Activated CD8-positive, alpha-beta T cell treated with anti-CD3 and anti-CD28 coated beads, Interleukin-2, amount 10 ng/mL, durations not matched to agents 7 days and 5 days (primary cell): ENCODE results near the gene TMEM168. TPM values are rescaled to one million over a fixed set of nuclear protein-coding genes. Genes with fewer than 3 reads are reported as not detected.

Experiments
- ATAC-seq: fragments of 150-1000 bp; cut with Tn5 transposase; one replicate; pipeline ENCODE4 v1.10.0; 2021; ENCODE audit warnings: moderate library complexity
- CTCF ChIA-PET: fragments of 350-600 bp; sonication (Branson Sonifier 250); formaldehyde crosslinking; loops from one replicate; lab custom pipeline; 2021; ENCODE audit warnings: antibody characterized with exemption; lab: Charles Lee
- POLR2A ChIA-PET: fragments of 350-600 bp; sonication (Branson Sonifier 250); formaldehyde crosslinking; loops from one replicate; lab custom pipeline; 2021; ENCODE audit warnings: antibody characterized with exemption; lab: Charles Lee
- DNase-seq: peaks from one replicate; pipeline ENCODE4 v3.0.0-alpha.2; 2020
- H3K27ac Mint-ChIP-seq: one replicate; pipeline ENCODE4 v1.8.0; 2021; ENCODE audit warnings: mild to moderate bottlenecking, mixed read lengths
- H3K27me3 Mint-ChIP-seq: one replicate; pipeline ENCODE4 v1.8.0; 2021; ENCODE audit warnings: low read depth, mixed read lengths
- H3K36me3 Mint-ChIP-seq: one replicate; pipeline ENCODE4 v1.8.0; 2021; ENCODE audit warnings: low read depth, mixed read lengths
- H3K4me1 Mint-ChIP-seq: one replicate; pipeline ENCODE4 v1.8.0; 2021; ENCODE audit warnings: low read depth, mixed read lengths
- H3K4me3 Mint-ChIP-seq: one replicate; pipeline ENCODE4 v1.8.0; 2021; ENCODE audit warnings: mild to moderate bottlenecking, mixed read lengths
- H3K9me3 Mint-ChIP-seq: one replicate; pipeline ENCODE4 v1.8.0; 2022; ENCODE audit warnings: mixed read lengths; ENCODE audit not compliant: insufficient read depth
- total RNA-seq, 2 experiments: library from RNA; stranded (reverse); gene quantifications; one replicate each; pipeline ENCODE4 v1.2.3, GENCODE V29; 2021

Gene TMEM168
- total RNA-seq, 2 experiments from 2014 or later = 11.7 to 13.3 TPM

DNA sequence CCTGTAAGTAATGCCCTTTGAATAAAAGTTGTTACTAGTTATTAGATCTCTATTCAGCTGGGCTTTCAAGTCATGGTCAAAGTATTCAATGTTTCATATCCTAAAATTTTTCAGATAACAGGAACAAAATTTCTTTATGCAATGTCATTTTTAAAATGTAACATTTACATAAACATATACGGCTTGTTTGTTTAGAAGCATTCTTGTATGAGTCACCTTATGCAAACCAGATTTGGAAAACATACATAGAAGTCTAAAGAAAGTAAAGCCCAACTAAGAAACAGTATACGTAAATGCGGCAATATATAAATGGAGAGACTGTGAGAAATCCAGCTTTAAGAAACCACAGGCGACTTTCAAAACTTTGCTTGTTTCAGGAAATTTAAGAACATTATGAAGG, 10.5 kb downstream of the TMEM168 start:
- no peak overlapping the region for H3K4me3 Mint-ChIP-seq
- DNase-seq = no peak
- peaks cover 36% of the 10 kb centered on the region for H3K36me3 Mint-ChIP-seq
- H3K4me1 Mint-ChIP-seq = peaks cover 5% of the 10 kb centered on the region
- no peak overlapping the region for H3K27ac Mint-ChIP-seq
- ATAC-seq = no peak
- no peaks in the 10 kb centered on the region for H3K27me3 Mint-ChIP-seq
- no peaks in the 10 kb centered on the region for H3K9me3 Mint-ChIP-seq
- CTCF ChIA-PET = no interaction called here
- POLR2A ChIA-PET = no interaction called here

DNA sequence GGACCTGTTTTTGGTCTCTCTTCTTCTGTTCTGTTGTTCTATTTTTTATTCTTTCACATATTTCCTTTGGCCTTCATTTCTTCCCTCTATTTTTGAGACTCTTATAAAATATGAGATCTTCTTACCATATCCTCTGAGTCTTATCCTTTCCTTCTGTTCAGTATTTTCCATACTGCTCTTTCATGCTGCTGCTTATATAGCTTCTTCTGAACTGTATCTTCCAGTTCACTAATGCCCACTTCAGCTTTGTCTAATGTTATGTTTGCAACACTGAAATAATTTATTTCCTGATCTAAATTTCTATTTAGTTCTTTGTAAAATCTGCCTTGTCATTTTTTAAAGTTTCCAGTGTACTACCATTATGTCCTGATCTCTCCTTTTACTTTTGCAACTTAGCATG, 12.8 kb downstream of the TMEM168 start:
- Mint-ChIP-seq H3K4me1 (peaks cover 5% of the 10 kb centered on the region), H3K36me3 (peaks cover 19% of the 10 kb centered on the region), H3K27me3 (no peaks in the 10 kb centered on the region), H3K27ac (no peak overlapping the region), H3K4me3 (no peak overlapping the region), H3K9me3 (no peaks in the 10 kb centered on the region)
- ATAC-seq (no peak), DNase-seq (no peak)
- ChIA-PET CTCF (no interaction called here), POLR2A (no interaction called here)

- Mint-ChIP-seq H3K4me1 (peaks cover 2% of the 10 kb centered on the region), H3K27me3 (no peaks in the 10 kb centered on the region), H3K27ac (no peak overlapping the region), H3K9me3 (no peaks in the 10 kb centered on the region), H3K4me3 (no peak overlapping the region), H3K36me3 (peaks cover 4% of the 10 kb centered on the region)
- DNase-seq (no peak), ATAC-seq (no peak)
- POLR2A ChIA-PET = no interaction called here
- CTCF ChIA-PET = no interaction called here
Observed at GRCh38 chr7:112771166-112771565, 19.0 kb downstream of the TMEM168 start.

DNA sequence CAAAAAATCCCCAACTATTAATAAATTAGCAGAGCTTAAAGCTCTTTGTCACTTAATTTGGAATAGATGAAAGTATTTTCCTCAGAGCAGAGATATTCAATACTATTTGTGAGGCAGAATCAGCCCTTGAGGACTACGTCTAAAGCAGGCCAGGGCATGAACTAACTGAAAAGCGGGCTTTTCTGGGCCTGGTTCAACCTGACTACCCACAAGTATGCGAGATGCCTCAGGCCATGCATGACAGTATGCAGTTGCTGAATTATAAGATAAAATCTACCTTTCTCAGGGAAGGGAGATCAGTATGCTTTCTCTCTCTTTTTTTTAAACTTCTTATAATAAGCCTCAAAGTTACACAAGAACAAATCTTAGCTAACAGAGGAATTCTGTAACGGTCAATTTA, 20.1 kb downstream of the TMEM168 start:
- Mint-ChIP-seq H3K4me3 (no peak overlapping the region), H3K27ac (no peak overlapping the region), H3K4me1 (peaks cover 4% of the 10 kb centered on the region), H3K27me3 (no peaks in the 10 kb centered on the region), H3K9me3 (no peaks in the 10 kb centered on the region), H3K36me3 (peaks cover 4% of the 10 kb centered on the region)
- DNase-seq (no peak), ATAC-seq (no peak)
- POLR2A ChIA-PET = no interaction called here
- CTCF ChIA-PET = no interaction called here

- DNase-seq (no peak), ATAC-seq (no peak)
- Mint-ChIP-seq H3K27me3 (no peaks in the 10 kb centered on the region), H3K36me3 (peaks cover 4% of the 10 kb centered on the region), H3K27ac (no peak overlapping the region), H3K9me3 (no peaks in the 10 kb centered on the region), H3K4me1 (peaks cover 13% of the 10 kb centered on the region), H3K4me3 (no peak overlapping the region)
- CTCF ChIA-PET = no interaction called here
- POLR2A ChIA-PET = interaction anchor here (0.7 kb wide), 2 partner anchors 13 to 24 kb away, joined by 3 read pairs; no protein-coding TSS in a partner anchor
Observed at GRCh38 chr7:112765105-112765504, 25.1 kb downstream of the TMEM168 start.

GRCh38 chr7:112763996-112764395, 26.2 kb downstream of the TMEM168 start:
- peaks cover 4% of the 10 kb centered on the region for H3K36me3 Mint-ChIP-seq
- H3K27me3 Mint-ChIP-seq = no peaks in the 10 kb centered on the region
- ATAC-seq (no peak), DNase-seq (no peak)
- no peak overlapping the region for H3K4me3 Mint-ChIP-seq
- H3K4me1 Mint-ChIP-seq = peaks cover 13% of the 10 kb centered on the region
- ChIA-PET POLR2A (no interaction called here), CTCF (interaction anchor here (0.6 kb wide), 1 partner anchor 9 kb away, joined by 3 read pairs; no protein-coding TSS in a partner anchor)
- H3K27ac Mint-ChIP-seq = no peak overlapping the region
- no peaks in the 10 kb centered on the region for H3K9me3 Mint-ChIP-seq

DNA sequence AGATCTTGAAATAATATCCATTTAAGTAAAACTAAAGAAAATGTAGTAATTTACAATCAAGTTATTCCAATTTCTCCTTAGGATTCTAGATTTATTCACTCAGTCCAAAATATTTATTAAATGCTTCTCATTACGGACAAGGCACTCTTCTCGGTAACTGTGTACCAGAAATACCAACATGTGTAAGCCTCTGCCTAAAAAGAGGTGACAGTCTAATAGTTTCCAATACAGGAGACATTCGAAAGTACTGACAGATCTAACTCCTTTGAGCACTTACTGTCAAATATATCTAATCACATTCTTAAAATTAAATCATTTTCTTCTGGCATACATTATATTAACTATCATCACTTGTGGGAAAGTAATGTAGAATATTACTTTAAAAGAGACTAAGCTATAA, 26.9 kb downstream of the TMEM168 start:
- Mint-ChIP-seq H3K4me3 (no peak overlapping the region), H3K9me3 (no peaks in the 10 kb centered on the region), H3K36me3 (peaks cover 4% of the 10 kb centered on the region), H3K27me3 (no peaks in the 10 kb centered on the region), H3K4me1 (peaks cover 13% of the 10 kb centered on the region), H3K27ac (no peak overlapping the region)
- DNase-seq (no peak), ATAC-seq (no peak)
- ChIA-PET CTCF (interaction anchor here (1.3 kb wide), 1 partner anchor 18 kb away, joined by 4 read pairs; no protein-coding TSS in a partner anchor), POLR2A (no interaction called here)

GRCh38 chr7:112759905-112760304, 30.3 kb downstream of the TMEM168 start:
- ATAC-seq = no peak
- Mint-ChIP-seq H3K4me1 (peaks cover 9% of the 10 kb centered on the region), H3K27ac (no peak overlapping the region), H3K4me3 (no peak overlapping the region), H3K36me3 (no peaks in the 10 kb centered on the region), H3K27me3 (no peaks in the 10 kb centered on the region), H3K9me3 (no peaks in the 10 kb centered on the region)
- ChIA-PET POLR2A (no interaction called here), CTCF (no interaction called here)
- DNase-seq = no peak

- Mint-ChIP-seq H3K4me1 (no peaks in the 10 kb centered on the region), H3K27ac (no peak overlapping the region), H3K9me3 (no peaks in the 10 kb centered on the region), H3K4me3 (no peak overlapping the region), H3K27me3 (no peaks in the 10 kb centered on the region), H3K36me3 (no peaks in the 10 kb centered on the region)
- DNase-seq (no peak), ATAC-seq (no peak)
- CTCF ChIA-PET = no interaction called here
- POLR2A ChIA-PET = no interaction called here
Observed at GRCh38 chr7:112757337-112757736, 32.9 kb downstream of the TMEM168 start.

DNA sequence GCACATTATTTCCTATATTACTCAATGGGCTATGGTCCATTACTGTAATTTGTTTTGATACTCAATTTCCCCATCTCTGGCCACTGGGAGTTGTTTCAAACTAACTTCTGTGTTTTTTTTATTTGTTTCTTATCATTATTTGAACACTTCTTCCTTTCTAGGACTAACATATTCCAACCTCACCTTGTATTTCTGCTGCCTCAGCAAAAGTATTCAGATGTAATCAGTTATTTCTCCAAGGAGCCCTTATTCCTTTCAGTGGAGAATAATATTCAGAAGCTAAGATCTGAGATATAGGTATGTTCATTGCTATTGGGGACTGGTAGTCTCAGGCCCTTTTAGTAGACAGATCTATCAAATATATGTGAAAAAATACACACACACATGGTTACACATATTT, 36.9 kb downstream of the TMEM168 start:
- POLR2A ChIA-PET = no interaction called here
- ATAC-seq = no peak
- Mint-ChIP-seq H3K4me3 (no peak overlapping the region), H3K27ac (no peak overlapping the region), H3K27me3 (peaks cover 9% of the 10 kb centered on the region), H3K4me1 (no peaks in the 10 kb centered on the region), H3K36me3 (no peaks in the 10 kb centered on the region), H3K9me3 (no peaks in the 10 kb centered on the region)
- CTCF ChIA-PET = no interaction called here
- DNase-seq = no peak

DNA sequence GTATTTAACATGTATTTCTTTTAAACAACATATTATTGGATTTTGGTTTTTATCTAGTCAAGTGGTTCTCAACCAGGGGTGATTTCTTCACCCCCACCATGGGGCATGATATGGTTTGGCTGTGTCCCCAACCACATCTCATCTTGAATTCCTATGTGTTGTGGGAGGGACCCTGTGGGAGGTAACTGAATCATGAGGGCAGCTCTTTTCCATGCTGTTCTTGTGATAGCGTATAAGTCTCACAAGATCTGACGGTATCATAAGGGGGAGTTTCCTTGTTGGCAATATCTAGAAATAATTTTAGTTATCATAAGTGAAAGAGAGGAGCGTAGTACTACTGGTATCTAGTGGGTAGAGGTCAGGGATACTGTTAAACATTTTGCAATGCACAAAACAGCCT, 37.6 kb downstream of the TMEM168 start:
- ChIA-PET POLR2A (no interaction called here), CTCF (no interaction called here)
- Mint-ChIP-seq H3K27ac (no peak overlapping the region), H3K36me3 (no peaks in the 10 kb centered on the region), H3K4me3 (no peak overlapping the region), H3K4me1 (no peaks in the 10 kb centered on the region), H3K27me3 (peaks cover 9% of the 10 kb centered on the region), H3K9me3 (no peaks in the 10 kb centered on the region)
- ATAC-seq (no peak), DNase-seq (no peak)

DNA sequence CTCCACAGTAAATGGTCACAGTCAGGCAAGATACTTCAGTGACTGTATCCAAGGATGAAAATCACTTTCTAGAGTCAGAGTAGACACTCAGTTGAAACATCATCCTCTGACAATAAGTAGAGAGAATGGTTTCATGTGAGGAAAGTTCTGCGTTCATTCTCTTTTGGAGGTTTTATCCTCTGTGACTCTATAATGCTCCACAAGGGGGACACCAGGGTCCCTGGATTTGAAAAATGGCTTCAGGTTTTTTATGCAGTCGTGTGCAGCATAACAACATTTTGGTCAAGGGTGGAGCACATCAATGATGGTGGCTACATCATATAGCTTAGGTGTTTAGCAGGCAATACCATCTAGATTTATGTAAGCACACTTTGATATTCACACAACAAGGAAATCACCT, 40.4 kb downstream of the TMEM168 start:
- no peak for DNase-seq
- no peak overlapping the region for H3K4me3 Mint-ChIP-seq
- H3K27me3 Mint-ChIP-seq = peaks cover 9% of the 10 kb centered on the region
- no peaks in the 10 kb centered on the region for H3K9me3 Mint-ChIP-seq
- ChIA-PET POLR2A (no interaction called here), CTCF (no interaction called here)
- H3K27ac Mint-ChIP-seq = no peak overlapping the region
- H3K36me3 Mint-ChIP-seq = no peaks in the 10 kb centered on the region
- ATAC-seq = no peak
- H3K4me1 Mint-ChIP-seq = no peaks in the 10 kb centered on the region

DNA sequence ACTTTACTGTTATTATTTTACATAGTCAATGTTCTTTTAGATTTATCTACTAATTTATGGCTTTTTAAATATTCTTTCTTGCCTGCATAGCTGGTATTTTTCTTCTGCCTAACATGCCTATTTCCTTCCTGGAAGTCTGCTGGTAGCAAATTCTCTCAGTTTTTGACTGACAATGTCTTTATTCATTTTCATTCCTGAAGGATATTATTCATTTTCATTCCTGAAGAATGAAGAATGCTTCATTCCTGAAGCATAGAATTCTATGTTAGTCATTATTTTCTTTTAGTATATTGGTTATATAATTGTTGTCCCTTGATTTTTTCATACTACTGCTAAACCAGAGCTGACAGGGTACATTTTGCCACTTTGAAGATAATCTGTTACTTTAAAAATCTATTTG, 41.8 kb downstream of the TMEM168 start:
- Mint-ChIP-seq H3K27me3 (peaks cover 9% of the 10 kb centered on the region), H3K27ac (no peak overlapping the region), H3K9me3 (no peaks in the 10 kb centered on the region), H3K4me3 (no peak overlapping the region), H3K4me1 (no peaks in the 10 kb centered on the region), H3K36me3 (no peaks in the 10 kb centered on the region)
- DNase-seq (no peak), ATAC-seq (no peak)
- POLR2A ChIA-PET = no interaction called here
- CTCF ChIA-PET = no interaction called here
